HEK293 (cell line): ENCODE data around the gene ITGB5.

Experiments used
- ELK4 ChIP-seq: IDR thresholded peaks from 2 replicates; pipeline ENCODE4 v1.6.1; 2011; ENCODE audit warnings: mild to moderate bottlenecking, low read depth, low read length, borderline replicate concordance
- PBX3 ChIP-seq: sonication (generic); formaldehyde crosslinking; IDR thresholded peaks from 2 replicates; pipeline ENCODE4 v1.8.1; 2022; ENCODE audit warnings: mild to moderate bottlenecking, moderate library complexity, missing genetic modification reagents
- PRDM1 ChIP-seq: fragments of 450-650 bp; formaldehyde crosslinking; IDR thresholded peaks from 2 replicates; pipeline ENCODE4; 2016; ENCODE audit warnings: missing biosample characterization, missing genetic modification characterization
- TCF7L2 ChIP-seq: IDR thresholded peaks from 2 replicates; pipeline ENCODE4 v1.6.1; 2011; ENCODE audit warnings: low read depth, mild to moderate bottlenecking, inconsistent platforms, low read length, moderate library complexity, borderline replicate concordance
- ZNF114 ChIP-seq: fragments of 450-650 bp; formaldehyde crosslinking; IDR thresholded peaks from 2 replicates; pipeline ENCODE4 v1.5.0; 2017; ENCODE audit warnings: missing biosample characterization, missing genetic modification characterization
- ZNF426 ChIP-seq: fragments of 450-650 bp; formaldehyde crosslinking; IDR thresholded peaks from 2 replicates; pipeline ENCODE4 v1.5.1; 2017; ENCODE audit warnings: missing biosample characterization, missing genetic modification characterization, mild to moderate bottlenecking, inconsistent platforms, moderate library complexity

GRCh38 chr3:124829178-124829818, 57.9 kb downstream of the ITGB5 start:
- TF ChIP-seq TCF7L2: no peak
- no peak for TF ChIP-seq ELK4
- TF ChIP-seq ZNF426 (tag by site-specific recombination): no peak
- no peak for TF ChIP-seq PRDM1 (tag by site-specific recombination)
- TF ChIP-seq PBX3 (CRISPR knock-in tag): no peak
- no peak for TF ChIP-seq ZNF114
